ENCODE results near the gene STK4.
A peak's percentile ranks its signal among the peaks of the same experiment; 100 is the strongest.

STK4 gene

DNA sequence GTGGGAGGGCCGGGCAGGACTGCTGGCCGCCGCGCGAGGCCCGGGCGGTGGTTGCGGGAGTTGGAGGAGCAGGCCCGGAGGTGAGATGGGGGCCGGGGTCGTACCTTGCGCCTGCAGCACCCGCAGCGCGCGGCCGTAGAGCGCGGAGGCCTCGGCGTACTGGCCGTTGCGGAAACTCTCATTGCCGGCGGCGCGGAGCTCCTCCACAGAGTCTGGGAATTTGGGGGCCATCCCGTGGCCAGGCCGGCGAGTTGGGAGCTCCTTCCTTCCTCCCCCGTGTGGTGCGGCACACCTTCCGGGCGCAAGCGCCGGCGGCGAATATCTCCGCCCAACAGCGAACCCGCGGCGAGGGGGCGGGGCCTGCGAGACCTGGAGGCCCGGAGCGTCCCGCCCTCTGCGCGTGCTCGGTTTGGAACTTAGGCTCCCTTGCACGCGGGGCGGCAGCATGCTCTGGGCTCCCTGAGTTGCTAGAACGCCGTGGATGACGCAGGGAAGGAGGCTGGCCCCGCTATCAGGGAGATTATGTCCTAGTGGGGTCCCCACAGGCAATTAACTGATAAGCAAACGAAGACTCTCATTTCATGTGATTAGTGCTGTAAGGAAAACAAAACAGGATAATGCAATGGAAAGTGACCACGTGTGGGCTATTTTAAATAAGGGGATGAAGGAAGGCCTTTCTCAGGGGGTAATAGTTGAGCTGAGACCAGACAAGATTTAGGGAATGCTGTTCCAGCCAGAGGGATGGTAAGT is 6.0 kb upstream of the STK4 start, which contains the start of gene TOMM34:
Gene TOMM34 (minus strand): TSS at position 295 of the 750 bp plus-strand sequence. CDS start 64 bp downstream, at position 231.
- peak; percentile 70 for DNase-seq (ENCODE audit: low read depth)
- H3K4me3 ChIP-seq (ENCODE audit: low read length) = peak within 1 kb of the TSS; percentile 78
- TF ChIP-seq, protein P1, sequence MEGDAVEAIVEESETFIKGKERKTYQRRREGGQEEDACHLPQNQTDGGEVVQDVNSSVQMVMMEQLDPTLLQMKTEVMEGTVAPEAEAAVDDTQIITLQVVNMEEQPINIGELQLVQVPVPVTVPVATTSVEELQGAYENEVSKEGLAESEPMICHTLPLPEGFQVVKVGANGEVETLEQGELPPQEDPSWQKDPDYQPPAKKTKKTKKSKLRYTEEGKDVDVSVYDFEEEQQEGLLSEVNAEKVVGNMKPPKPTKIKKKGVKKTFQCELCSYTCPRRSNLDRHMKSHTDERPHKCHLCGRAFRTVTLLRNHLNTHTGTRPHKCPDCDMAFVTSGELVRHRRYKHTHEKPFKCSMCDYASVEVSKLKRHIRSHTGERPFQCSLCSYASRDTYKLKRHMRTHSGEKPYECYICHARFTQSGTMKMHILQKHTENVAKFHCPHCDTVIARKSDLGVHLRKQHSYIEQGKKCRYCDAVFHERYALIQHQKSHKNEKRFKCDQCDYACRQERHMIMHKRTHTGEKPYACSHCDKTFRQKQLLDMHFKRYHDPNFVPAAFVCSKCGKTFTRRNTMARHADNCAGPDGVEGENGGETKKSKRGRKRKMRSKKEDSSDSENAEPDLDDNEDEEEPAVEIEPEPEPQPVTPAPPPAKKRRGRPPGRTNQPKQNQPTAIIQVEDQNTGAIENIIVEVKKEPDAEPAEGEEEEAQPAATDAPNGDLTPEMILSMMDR (conservative IDR thresholded peaks at IDR 0.05; ENCODE audit: low read depth, low read length) = no peak

DNA sequence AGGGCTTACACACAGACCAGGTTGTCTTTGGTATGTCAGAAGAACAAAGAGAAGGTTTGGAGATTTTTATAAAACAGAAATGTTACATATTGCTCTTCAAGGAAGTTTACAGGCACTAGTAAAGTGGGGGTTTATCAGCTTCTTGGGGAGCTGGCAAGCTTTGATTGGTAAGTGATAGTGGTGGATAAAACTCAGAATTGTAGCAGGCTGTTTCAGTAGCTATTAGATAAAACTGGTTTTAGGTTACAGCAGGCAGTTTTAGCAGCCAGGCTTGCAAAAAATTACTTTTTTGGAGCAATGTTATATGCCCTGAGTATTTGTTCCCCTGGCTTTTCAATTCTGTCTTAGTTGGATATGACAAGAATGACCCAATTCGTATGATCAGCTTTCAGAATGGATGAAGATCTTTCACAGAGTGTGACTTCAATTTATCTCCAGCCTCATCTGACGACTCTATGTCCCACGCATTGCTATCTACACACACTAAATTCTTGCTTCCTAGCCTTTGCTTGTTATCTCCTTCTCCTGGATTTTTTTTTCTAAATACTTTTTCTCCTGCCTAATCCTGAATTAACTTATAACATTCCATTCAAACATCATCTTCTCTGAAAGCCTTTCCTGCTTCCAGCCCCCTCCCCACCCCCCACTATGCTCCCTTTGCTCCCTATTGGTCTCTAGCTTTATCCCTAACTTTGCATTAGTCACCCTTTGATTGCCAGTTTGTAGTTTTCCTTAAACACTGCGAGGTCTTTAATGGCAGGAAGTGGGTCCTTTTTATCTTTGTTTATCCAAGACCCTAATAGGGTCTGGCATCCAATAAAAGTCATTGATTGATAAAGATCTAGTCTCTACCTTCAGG is 5.1 kb upstream of the STK4 start:
- TF ChIP-seq, protein P1 (conservative IDR thresholded peaks at IDR 0.05; ENCODE audit: low read depth, low read length) = no peak
- no peak overlapping the region for H3K4me3 ChIP-seq (ENCODE audit: low read length)

DNA sequence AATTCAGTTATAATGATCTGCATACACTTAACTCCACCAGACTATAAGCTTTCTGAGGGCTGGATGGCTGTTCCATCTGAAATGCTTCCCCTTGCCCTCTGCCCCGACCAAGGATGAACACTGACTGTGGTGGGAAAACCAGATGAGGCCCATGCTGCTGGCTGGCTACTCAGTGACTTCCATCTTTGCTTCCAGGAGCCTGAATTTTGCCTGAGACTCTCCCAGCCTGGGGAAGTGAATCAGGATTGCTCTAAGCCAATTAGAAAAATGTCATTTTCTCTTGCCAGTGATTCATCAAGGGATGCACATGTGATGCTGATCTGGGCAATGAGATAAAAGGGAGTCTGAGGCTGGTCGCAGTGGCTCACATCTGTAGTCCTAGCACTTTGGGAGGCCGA is 4.4 kb upstream of the STK4 start:
- TF ChIP-seq, protein P1 (conservative IDR thresholded peaks at IDR 0.05; ENCODE audit: low read depth, low read length) = no peak
- DNase-seq (ENCODE audit: low read depth) = no peak
- no peak overlapping the region for H3K4me3 ChIP-seq (ENCODE audit: low read length)

More for the DNA sequence above, 5.1 kb upstream of the STK4 start:
- DNase-seq (ENCODE audit: low read depth) = no peak

DNA sequence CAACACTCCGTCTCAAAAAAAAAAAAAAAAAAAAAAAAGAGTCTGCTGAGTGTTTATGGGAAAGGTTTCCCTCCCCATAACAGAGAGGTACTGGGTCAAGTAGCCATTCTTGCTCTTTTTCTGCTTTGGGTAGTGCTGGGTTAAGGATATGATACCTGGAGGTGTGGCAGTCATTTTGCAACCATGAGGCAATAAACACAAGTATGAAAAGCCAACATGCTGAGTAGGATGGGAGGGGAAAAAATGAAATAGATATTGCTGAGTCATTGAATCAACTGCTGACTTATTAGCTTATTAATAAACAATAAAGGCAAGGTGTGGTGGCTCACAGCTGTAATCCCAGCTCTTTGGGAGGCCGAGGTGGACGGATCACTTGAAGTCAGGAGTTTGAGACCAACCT is 3.8 kb upstream of the STK4 start:
- no peak overlapping the region for H3K4me3 ChIP-seq (ENCODE audit: low read length)
- TF ChIP-seq, protein P1 (conservative IDR thresholded peaks at IDR 0.05; ENCODE audit: low read depth, low read length) = no peak
- DNase-seq (ENCODE audit: low read depth) = no peak

DNA sequence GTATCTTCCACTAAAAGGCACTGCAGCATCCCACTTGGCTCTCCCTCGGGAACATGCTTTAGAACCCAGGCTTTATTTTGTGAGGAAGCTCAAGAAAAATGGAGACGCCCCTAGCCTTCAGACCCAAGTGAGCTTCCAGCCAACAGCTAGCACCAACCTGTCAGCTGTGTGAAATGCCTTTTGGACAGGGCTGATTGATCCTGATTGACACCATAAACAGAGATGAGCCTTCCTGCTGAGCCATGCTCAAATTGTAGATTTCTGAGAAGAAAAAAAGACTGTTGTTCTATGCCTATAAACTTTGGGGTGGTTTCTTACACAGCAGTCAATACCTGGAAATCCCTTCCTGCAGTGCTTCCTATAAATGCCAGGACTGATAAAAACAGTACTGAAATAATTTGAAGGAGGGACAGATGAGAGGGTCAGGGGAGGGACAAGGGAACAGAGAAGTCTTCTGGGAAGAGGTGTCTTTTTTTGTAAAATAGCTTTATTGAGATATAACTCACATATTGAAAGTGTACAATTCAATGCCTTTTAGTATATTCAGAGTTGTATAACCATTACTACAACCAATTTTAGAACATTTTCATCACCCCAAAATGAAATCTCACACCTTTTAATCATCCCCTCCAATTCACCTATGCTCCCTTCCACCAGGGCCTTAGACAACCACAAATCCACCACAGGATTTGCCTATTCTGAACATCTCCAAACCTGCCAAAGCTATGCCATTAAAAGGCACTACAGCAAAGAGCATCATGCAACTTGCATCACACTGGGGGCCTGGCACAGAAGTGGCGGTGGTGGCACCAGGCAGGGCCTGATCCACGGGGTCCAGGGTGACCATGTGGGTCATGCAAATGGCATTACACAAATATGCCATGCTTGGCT is 2.7 kb upstream of the STK4 start:
- no peak overlapping the region for H3K4me3 ChIP-seq (ENCODE audit: low read length)
- TF ChIP-seq, protein P1 (conservative IDR thresholded peaks at IDR 0.05; ENCODE audit: low read depth, low read length) = no peak
- DNase-seq (ENCODE audit: low read depth) = no peak

DNA sequence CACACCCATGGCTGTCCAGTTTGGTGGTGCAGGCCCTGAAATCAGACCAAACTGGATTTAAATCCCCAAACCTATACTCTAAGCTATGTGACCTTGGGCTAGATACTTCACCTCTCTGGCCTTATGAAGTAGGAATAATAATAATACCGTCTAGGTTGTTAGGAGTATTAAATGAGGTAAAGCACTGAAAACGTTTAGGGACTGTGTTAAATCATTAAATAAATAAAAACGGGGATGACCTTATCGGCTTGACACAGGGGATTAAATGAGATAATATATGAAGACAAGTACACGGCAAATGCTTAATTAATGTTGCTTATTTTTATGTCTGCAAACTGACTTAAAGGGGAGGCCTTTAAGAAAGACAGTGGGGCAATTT is 672 bp upstream of the STK4 start:
- peak overlapping the region; percentile 97 for H3K4me3 ChIP-seq (ENCODE audit: low read length)
- no peak for DNase-seq (ENCODE audit: low read depth)
- TF ChIP-seq, protein P1 (conservative IDR thresholded peaks at IDR 0.05; ENCODE audit: low read depth, low read length) = no peak
